GM21576 (cell line): Measurements from ENCODE around the gene SAP30BP.

Experiments used
- ATAC-seq: cut with Tn5 transposase; IDR thresholded peaks from one replicate; pipeline ENCODE4 v1.9.1; 2021; ENCODE audit warnings: mild to moderate bottlenecking, moderate library complexity; ENCODE audit not compliant: unreplicated experiment

The SAP30BP gene

DNA sequence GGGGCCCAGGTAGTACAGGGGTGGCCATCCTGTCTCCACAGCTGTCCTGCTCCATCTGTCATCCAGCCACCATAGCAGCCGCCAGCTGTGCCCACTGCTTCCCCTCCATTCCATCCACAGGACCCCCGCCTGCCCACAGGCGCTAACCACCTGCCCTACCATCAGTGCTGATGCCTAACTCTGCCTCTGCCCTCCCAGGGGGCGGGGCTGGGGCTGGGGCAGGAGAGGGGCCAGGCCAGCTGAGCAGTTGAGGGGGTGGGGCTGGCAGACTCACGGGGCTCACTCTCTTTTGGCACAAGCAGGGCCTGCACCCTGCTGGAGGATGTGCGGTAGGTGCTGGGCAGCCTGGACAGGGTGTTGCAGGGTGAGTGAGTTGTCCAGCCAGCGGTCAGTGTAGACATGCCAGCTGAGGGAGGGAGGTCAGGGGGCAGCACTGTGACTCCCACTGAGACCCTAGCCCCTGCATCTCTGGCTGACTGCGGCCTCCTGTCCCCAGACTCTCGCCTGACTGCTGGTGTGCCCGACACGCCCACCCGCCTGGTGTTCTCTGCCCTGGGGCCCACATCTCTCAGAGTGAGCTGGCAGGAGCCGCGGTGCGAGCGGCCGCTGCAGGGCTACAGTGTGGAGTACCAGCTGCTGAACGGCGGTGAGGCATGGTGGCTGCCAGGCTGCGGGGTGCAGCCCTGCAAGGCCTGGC is 88.2 kb downstream of the SAP30BP start:
- no peak for ATAC-seq

DNA sequence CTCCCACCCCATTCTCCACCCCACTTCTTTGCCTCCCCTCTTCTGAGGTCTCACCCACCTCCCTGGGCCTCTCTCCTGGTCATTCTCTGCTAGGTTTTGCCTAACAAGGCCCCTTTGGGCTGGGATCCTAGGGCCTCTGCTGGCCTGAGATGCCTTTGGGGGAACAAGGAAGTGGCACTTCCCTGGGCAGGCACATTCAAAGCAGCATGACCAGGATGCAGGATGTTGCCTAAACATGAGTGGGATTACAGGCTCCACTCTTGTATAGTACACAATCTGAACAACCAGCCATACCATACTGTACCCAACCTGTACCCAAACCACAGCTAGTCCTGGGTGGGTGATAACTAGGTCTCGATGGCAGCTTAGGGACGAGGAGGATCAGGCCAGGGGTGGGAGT is 88.9 kb downstream of the SAP30BP start:
- ATAC-seq = no peak

DNA sequence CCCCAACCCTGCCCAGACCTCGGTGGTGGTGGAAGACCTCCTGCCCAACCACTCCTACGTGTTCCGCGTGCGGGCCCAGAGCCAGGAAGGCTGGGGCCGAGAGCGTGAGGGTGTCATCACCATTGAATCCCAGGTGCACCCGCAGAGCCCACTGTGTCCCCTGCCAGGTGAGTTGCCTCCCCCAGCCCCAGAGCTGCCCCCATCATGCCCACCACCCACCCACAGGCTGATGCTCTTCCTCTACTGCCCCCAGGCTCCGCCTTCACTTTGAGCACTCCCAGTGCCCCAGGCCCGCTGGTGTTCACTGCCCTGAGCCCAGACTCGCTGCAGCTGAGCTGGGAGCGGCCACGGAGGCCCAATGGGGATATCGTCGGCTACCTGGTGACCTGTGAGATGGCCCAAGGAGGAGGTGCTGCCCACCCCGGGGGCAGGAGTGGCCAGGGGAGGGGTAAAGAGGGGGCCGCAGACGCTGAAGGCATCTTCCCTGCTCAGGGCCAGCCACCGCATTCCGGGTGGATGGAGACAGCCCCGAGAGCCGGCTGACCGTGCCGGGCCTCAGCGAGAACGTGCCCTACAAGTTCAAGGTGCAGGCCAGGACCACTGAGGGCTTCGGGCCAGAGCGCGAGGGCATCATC is 89.4 kb downstream of the SAP30BP start:
- ATAC-seq = no peak

DNA sequence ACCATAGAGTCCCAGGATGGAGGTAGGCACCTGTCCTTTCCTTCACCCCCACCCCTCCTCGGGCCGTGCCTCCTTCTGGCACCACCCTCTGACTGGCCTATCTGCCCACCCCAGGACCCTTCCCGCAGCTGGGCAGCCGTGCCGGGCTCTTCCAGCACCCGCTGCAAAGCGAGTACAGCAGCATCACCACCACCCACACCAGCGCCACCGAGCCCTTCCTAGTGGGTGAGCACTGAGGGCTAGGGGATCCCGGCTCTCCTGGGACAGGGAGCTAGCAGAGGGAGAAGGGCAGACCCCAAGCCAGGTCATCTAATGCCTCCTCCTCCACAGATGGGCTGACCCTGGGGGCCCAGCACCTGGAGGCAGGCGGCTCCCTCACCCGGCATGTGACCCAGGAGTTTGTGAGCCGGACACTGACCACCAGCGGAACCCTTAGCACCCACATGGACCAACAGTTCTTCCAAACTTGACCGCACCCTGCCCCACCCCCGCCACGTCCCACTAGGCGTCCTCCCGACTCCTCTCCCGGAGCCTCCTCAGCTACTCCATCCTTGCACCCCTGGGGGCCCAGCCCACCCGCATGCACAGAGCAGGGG is 90.0 kb downstream of the SAP30BP start:
- no peak for ATAC-seq
